ENCODE data around the gene USE1.

The USE1 gene

DNA sequence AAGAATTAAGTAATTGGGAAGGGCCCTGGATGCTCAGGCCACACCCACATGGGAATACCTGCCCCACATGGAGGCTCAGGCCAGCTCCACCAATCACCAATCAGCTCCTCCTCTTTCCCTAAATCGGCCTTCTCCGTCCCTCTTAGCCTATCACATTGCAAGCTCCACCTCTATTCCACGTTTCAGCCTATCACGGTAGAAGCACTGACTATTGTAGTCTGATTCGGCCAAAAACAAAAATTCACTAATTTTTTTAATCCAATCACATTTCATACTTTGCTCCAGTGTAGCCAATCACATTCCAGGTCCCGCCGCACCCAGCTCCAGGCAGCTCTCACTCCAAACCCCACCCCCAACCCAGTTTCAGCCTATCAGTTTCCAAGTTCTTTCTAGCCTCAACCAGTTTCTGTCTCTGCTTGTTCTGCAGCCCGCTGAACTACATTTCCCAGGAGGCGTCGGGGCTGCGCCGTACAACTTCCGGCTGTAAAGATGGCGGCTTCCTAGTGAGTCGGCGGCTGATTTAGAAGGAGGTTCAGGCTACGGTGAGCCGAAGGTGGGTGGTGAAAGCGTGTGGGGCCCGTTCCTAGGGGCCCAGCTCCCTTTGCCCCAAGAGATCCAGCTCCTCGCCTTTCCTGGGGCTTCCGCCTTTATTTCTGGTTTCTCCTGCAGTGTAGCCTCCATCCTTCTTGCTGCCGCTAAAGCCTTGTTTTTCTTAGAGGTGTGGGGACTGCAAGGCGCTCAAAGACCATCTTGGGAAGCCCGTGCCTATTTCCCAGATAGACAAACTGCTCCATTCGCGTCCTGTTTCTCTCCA lies 52.0 kb downstream of the USE1 start, which contains the start of gene BABAM1:
Gene BABAM1 (plus strand): TSS at position 469 of the 814 bp plus-strand sequence. CDS start 1,364 bp downstream, outside the sequence.
- no peaks in the 10 kb centered on the region for H3K9me3 Mint-ChIP-seq
- DNase-seq (ENCODE audit: low spot score in 2 of 2) (peak; percentile 84 to 96), ATAC-seq (ENCODE audit: low read depth) (peak; percentile 83)
- H3K27ac Mint-ChIP-seq: peak within 1 kb of the TSS; percentile 66
- peaks cover 7% of the 10 kb centered on the region for H3K36me3 Mint-ChIP-seq
- H3K4me1 Mint-ChIP-seq: peaks cover 7% of the 10 kb centered on the region
- H3K4me3 Mint-ChIP-seq: peak within 1 kb of the TSS; percentile 72
- H3K27me3 Mint-ChIP-seq: no peaks in the 10 kb centered on the region

DNA sequence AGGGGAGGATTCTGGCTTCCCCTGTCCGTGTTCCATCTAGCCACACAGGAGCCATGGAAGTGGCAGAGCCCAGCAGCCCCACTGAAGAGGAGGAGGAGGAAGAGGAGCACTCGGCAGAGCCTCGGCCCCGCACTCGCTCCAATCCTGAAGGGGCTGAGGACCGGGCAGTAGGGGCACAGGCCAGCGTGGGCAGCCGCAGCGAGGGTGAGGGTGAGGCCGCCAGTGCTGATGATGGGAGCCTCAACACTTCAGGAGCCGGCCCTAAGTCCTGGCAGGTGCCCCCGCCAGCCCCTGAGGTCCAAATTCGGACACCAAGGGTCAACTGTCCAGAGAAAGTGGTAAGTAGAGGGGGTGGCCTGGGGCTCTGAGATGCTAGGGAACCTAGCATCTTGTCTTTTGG lies 53.6 kb downstream of the USE1 start:
- Mint-ChIP-seq H3K4me3 (peak overlapping the region; percentile 46), H3K36me3 (peaks cover 8% of the 10 kb centered on the region), H3K4me1 (peaks cover 7% of the 10 kb centered on the region), H3K27ac (no peak overlapping the region), H3K27me3 (no peaks in the 10 kb centered on the region), H3K9me3 (no peaks in the 10 kb centered on the region)
- no peak for DNase-seq (ENCODE audit: low spot score in 2 of 2)
- ATAC-seq (ENCODE audit: low read depth): no peak

Data from memory B cell (primary cell).